Astrocyte of the spinal cord (primary cell): ENCODE results near the gene HDAC4.

ENCODE experiments used
- DNase-seq: peaks from one replicate; pipeline ENCODE4 v3.0.0; 2011; ENCODE audit warnings: low read depth, low spot score
- H3K4me3 ChIP-seq: 2 replicates; pipeline ENCODE4 v1.5.1; 2011; ENCODE audit warnings: low read depth, mild to moderate bottlenecking, low read length, moderate library complexity
- CTCF ChIP-seq: IDR thresholded peaks from 2 replicates; pipeline ENCODE4 v1.5.1; 2012; ENCODE audit warnings: low read depth, mild to moderate bottlenecking, low read length, inconsistent platforms
- in situ Hi-C: cut with HindIII; loops from 2 replicates; pipeline ENCODE4 v1.10.0; 2017; ENCODE audit warnings: low sequenced_read_pairs

Gene HDAC4

GRCh38 chr2:239002591-239002953, 398.2 kb downstream of the HDAC4 start:
- DNase-seq: no peak
- TF ChIP-seq CTCF: no peak
- no peak overlapping the region for H3K4me3 ChIP-seq
- in situ Hi-C loops: loop anchor here (25.0 kb wide), 1 partner anchor 110 kb away; no protein-coding TSS in a partner anchor

GRCh38 chr2:239001794-239002193, 399.0 kb downstream of the HDAC4 start:
- DNase-seq: no peak
- TF ChIP-seq CTCF: no peak
- no peak overlapping the region for H3K4me3 ChIP-seq
- in situ Hi-C loops: loop anchor here (25.0 kb wide), 1 partner anchor 111 kb away; no protein-coding TSS in a partner anchor

GRCh38 chr2:239000500-239001073, 400.2 kb downstream of the HDAC4 start:
- no peak for TF ChIP-seq CTCF
- in situ Hi-C loops: loop anchor here (25.0 kb wide), 1 partner anchor 112 kb away; no protein-coding TSS in a partner anchor
- DNase-seq: no peak
- no peak overlapping the region for H3K4me3 ChIP-seq

- DNase-seq: no peak
- no peak for TF ChIP-seq CTCF
- in situ Hi-C loops: loop anchor here (25.0 kb wide), 1 partner anchor 112 kb away; no protein-coding TSS in a partner anchor
- no peak overlapping the region for H3K4me3 ChIP-seq
Measured at GRCh38 chr2:239000089-239000488, 400.7 kb downstream of the HDAC4 start.

GRCh38 chr2:238999291-238999741, 401.5 kb downstream of the HDAC4 start:
- no peak overlapping the region for H3K4me3 ChIP-seq
- DNase-seq: no peak
- no peak for TF ChIP-seq CTCF
- in situ Hi-C loops: no loop called here

- no peak for DNase-seq
- in situ Hi-C loops: no loop called here
- TF ChIP-seq CTCF: no peak
- H3K4me3 ChIP-seq: no peak overlapping the region
Measured at GRCh38 chr2:238998801-238999200, 402.0 kb downstream of the HDAC4 start.
